HG03460 (cell line): Measurements from ENCODE around the gene DNM1.

Source experiments
- ATAC-seq: cut with Tn5 transposase; IDR thresholded peaks from one replicate; pipeline ENCODE4 v1.9.1; 2021; ENCODE audit not compliant: unreplicated experiment

Gene DNM1

GRCh38 chr9:128304136-128304970 is 101.2 kb downstream of the DNM1 start:
- ATAC-seq = no peak
